Uterus (tissue), 2 donors: Measurements from ENCODE around the gene MAJIN.

Experiments
- POLR2A ChIP-seq, 2 donors: fragments of 450-650 bp; IDR thresholded peaks; one replicate each; pipeline ENCODE4 v1.6.1; 2016; ENCODE audit warnings: antibody characterized with exemption in 2 of 2, mild to moderate bottlenecking in 1 of 2, moderate library complexity in 1 of 2
- TF ChIP-seq, protein P1 (sequence below), 4 experiments: fragments of 200-600 bp in 2 of 4; fragments of 450-650 bp in 2 of 4; sonication (generic) in 2 of 4; IDR thresholded peaks; one replicate each; pipeline ENCODE4 v1.5.1; 2016 to 2019; ENCODE audit warnings: antibody characterized with exemption in 4 of 4, mild to moderate bottlenecking in 2 of 4, moderate library complexity in 1 of 4

DNA sequence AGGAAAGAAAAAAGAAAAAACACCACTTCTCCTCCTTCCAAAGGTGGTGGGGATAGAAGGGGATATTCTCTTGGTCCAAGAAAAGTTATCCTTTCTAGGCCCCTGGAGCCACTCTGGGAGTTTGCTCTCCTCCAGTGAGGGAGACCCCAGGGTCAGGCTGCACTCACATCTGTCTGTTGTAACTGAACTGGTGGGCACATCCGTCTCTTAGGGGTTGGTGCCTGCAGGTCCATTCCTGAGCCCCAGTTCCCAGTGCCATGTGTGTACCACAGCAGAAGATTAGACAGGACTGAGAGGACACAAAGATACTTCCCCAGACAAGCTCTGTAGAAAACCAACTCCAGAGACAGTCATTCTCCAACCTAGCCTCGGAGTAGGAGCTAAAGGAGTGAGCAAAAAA lies 51.8 kb downstream of the MAJIN start:
- TF ChIP-seq POLR2A (IDR thresholded peaks at IDR 0.05), result no peak
- TF ChIP-seq, protein P1, sequence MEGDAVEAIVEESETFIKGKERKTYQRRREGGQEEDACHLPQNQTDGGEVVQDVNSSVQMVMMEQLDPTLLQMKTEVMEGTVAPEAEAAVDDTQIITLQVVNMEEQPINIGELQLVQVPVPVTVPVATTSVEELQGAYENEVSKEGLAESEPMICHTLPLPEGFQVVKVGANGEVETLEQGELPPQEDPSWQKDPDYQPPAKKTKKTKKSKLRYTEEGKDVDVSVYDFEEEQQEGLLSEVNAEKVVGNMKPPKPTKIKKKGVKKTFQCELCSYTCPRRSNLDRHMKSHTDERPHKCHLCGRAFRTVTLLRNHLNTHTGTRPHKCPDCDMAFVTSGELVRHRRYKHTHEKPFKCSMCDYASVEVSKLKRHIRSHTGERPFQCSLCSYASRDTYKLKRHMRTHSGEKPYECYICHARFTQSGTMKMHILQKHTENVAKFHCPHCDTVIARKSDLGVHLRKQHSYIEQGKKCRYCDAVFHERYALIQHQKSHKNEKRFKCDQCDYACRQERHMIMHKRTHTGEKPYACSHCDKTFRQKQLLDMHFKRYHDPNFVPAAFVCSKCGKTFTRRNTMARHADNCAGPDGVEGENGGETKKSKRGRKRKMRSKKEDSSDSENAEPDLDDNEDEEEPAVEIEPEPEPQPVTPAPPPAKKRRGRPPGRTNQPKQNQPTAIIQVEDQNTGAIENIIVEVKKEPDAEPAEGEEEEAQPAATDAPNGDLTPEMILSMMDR (IDR thresholded peaks at IDR 0.05), result no peak
